ENCODE data around the gene FBXL20. TPM values are rescaled to one million over a fixed set of nuclear protein-coding genes. Genes with fewer than 3 reads are reported as not detected.
A peak's percentile ranks its signal among the peaks of the same experiment; 100 is the strongest.

The FBXL20 gene
- total RNA-seq, 1 experiment from 2014 or later = 9.7 TPM

DNA sequence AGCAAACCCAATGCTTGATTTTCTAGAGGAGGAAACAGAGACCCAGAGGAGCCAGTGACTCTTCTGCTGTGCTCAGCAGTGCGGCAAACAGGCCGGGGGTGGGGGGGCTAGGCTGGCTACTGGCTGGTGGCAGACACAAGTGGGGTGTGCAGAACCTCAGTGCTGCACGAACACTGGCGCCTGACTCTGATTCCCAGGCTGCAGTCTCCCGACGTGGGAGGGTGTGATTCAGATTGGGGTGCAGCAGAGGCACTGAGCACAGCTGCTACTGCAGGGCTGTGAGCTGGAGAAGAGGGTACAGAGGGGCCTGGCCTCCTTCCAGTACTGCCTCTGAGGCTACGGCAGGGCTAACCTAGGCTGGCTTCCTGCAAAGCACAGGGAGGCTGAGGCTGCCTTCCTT is 193.3 kb downstream of the FBXL20 start:
- Mint-ChIP-seq H3K27ac (no peak overlapping the region), H3K36me3 (peaks cover 20% of the 10 kb centered on the region), H3K27me3 (ENCODE audit: low read depth) (peaks cover 7% of the 10 kb centered on the region), H3K4me1 (peaks cover 42% of the 10 kb centered on the region), H3K4me3 (no peak overlapping the region), H3K9me3 (no peaks in the 10 kb centered on the region)
- POLR2A ChIA-PET = interaction anchor here (1.5 kb wide), 1 partner anchor 37 kb away, joined by 5 read pairs; no protein-coding TSS in a partner anchor
- no peak for TF ChIP-seq OVOL2 (CRISPR knock-in tag; IDR thresholded peaks at IDR 0.05; ENCODE audit: borderline replicate concordance)
- TF ChIP-seq NFE2L1 (CRISPR knock-in tag; IDR thresholded peaks at IDR 0.05) = no peak
- TF ChIP-seq, protein P1, sequence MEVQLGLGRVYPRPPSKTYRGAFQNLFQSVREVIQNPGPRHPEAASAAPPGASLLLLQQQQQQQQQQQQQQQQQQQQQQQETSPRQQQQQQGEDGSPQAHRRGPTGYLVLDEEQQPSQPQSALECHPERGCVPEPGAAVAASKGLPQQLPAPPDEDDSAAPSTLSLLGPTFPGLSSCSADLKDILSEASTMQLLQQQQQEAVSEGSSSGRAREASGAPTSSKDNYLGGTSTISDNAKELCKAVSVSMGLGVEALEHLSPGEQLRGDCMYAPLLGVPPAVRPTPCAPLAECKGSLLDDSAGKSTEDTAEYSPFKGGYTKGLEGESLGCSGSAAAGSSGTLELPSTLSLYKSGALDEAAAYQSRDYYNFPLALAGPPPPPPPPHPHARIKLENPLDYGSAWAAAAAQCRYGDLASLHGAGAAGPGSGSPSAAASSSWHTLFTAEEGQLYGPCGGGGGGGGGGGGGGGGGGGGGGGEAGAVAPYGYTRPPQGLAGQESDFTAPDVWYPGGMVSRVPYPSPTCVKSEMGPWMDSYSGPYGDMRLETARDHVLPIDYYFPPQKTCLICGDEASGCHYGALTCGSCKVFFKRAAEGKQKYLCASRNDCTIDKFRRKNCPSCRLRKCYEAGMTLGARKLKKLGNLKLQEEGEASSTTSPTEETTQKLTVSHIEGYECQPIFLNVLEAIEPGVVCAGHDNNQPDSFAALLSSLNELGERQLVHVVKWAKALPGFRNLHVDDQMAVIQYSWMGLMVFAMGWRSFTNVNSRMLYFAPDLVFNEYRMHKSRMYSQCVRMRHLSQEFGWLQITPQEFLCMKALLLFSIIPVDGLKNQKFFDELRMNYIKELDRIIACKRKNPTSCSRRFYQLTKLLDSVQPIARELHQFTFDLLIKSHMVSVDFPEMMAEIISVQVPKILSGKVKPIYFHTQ (CRISPR knock-in tag; IDR thresholded peaks at IDR 0.05) = no peak
- no peak for TF ChIP-seq ESRRA (CRISPR knock-in tag; IDR thresholded peaks at IDR 0.05; ENCODE audit: borderline replicate concordance)
- DNase-seq (ENCODE audit: low spot score) (no peak), ATAC-seq (no peak)
- CTCF ChIA-PET = interaction anchor here (1.0 to 15.9 kb wide), 10 partner anchors 11 to 45 kb away, joined by 3 to 626 read pairs (median 20); partner anchors contain the start of genes CACNB1 and STAC2

DNA sequence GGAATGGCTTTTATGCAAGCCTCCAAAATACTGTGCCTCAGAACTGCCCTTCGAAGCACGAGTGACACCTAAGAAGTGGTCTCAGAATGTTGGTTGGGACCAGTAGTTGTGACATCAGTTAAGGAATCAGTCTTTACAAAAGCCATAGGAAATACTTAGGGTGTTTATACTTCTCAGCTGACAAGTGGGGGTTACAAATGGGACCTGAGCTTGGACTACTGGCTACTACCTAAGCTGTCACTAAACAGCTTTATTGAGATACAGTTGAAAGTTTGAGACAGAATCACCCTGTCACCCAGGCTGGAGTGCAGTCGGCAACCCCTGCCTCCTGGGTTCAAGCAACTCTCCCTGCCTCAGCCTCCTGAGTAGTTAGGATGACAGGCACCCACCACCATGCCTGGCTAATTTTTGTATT is 196.3 kb downstream of the FBXL20 start:
- Mint-ChIP-seq H3K9me3 (no peaks in the 10 kb centered on the region), H3K4me1 (peaks cover 43% of the 10 kb centered on the region), H3K36me3 (peaks cover 48% of the 10 kb centered on the region), H3K27ac (peak overlapping the region; percentile 33; the same call in 1 of the 2 replicates), H3K4me3 (no peak overlapping the region), H3K27me3 (ENCODE audit: low read depth) (peaks cover 2% of the 10 kb centered on the region)
- CTCF ChIA-PET = interaction anchor here (0.7 to 15.9 kb wide), 13 partner anchors 9 to 1266 kb away, joined by 3 to 626 read pairs (median 4); partner anchors contain the start of genes CACNB1 and STAC2
- no peak for DNase-seq (ENCODE audit: low spot score)
- no peak for ATAC-seq
- TF ChIP-seq ZNF416 (CRISPR knock-in tag; IDR thresholded peaks at IDR 0.05) (peak; percentile 88), PRRX2 (CRISPR knock-in tag; IDR thresholded peaks at IDR 0.05) (peak; percentile 70; the same call in 1 of the 2 replicates), ZNF671 (CRISPR knock-in tag; IDR thresholded peaks at IDR 0.05) (peak; percentile 79; the same call in 1 of the 2 replicates), NFATC4 (CRISPR knock-in tag; IDR thresholded peaks at IDR 0.05) (0 out of 2 replicates have a peak, but pooled peaks have one; percentile 61), ZNF425 (CRISPR knock-in tag; conservative IDR thresholded peaks at IDR 0.05) (peak; percentile 78), NR1H2 (CRISPR knock-in tag; IDR thresholded peaks at IDR 0.05) (no peak), EMX1 (CRISPR knock-in tag; IDR thresholded peaks at IDR 0.05) (peak; percentile 74), JAZF1 (CRISPR knock-in tag; IDR thresholded peaks at IDR 0.05) (no peak)
- TF ChIP-seq, protein P2, sequence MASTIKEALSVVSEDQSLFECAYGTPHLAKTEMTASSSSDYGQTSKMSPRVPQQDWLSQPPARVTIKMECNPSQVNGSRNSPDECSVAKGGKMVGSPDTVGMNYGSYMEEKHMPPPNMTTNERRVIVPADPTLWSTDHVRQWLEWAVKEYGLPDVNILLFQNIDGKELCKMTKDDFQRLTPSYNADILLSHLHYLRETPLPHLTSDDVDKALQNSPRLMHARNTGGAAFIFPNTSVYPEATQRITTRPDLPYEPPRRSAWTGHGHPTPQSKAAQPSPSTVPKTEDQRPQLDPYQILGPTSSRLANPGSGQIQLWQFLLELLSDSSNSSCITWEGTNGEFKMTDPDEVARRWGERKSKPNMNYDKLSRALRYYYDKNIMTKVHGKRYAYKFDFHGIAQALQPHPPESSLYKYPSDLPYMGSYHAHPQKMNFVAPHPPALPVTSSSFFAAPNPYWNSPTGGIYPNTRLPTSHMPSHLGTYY (CRISPR knock-in tag; IDR thresholded peaks at IDR 0.05) = peak; percentile 85; the same call in 1 of the 2 replicates
- TF ChIP-seq, protein P3, sequence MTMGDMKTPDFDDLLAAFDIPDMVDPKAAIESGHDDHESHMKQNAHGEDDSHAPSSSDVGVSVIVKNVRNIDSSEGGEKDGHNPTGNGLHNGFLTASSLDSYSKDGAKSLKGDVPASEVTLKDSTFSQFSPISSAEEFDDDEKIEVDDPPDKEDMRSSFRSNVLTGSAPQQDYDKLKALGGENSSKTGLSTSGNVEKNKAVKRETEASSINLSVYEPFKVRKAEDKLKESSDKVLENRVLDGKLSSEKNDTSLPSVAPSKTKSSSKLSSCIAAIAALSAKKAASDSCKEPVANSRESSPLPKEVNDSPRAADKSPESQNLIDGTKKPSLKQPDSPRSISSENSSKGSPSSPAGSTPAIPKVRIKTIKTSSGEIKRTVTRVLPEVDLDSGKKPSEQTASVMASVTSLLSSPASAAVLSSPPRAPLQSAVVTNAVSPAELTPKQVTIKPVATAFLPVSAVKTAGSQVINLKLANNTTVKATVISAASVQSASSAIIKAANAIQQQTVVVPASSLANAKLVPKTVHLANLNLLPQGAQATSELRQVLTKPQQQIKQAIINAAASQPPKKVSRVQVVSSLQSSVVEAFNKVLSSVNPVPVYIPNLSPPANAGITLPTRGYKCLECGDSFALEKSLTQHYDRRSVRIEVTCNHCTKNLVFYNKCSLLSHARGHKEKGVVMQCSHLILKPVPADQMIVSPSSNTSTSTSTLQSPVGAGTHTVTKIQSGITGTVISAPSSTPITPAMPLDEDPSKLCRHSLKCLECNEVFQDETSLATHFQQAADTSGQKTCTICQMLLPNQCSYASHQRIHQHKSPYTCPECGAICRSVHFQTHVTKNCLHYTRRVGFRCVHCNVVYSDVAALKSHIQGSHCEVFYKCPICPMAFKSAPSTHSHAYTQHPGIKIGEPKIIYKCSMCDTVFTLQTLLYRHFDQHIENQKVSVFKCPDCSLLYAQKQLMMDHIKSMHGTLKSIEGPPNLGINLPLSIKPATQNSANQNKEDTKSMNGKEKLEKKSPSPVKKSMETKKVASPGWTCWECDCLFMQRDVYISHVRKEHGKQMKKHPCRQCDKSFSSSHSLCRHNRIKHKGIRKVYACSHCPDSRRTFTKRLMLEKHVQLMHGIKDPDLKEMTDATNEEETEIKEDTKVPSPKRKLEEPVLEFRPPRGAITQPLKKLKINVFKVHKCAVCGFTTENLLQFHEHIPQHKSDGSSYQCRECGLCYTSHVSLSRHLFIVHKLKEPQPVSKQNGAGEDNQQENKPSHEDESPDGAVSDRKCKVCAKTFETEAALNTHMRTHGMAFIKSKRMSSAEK (CRISPR knock-in tag; IDR thresholded peaks at IDR 0.05; ENCODE audit: borderline replicate concordance) = peak; percentile 40; the same call in 1 of the 2 replicates
- POLR2A ChIA-PET = interaction anchor here (0.6 to 1.2 kb wide), 3 partner anchors 21 to 261 kb away, joined by 3 to 5 read pairs (median 3); partner anchors contain the start of gene STAC2

Data from WTC11 (cell line).